Raji (cell line): ENCODE data around the gene C3.

Experiments
- POLR2A ChIP-seq: IDR thresholded peaks from 2 replicates; pipeline ENCODE4 v1.6.1; 2011; ENCODE audit warnings: low read depth, low read length, control low read depth; ENCODE audit not compliant: insufficient read depth

The C3 gene

GRCh38 chr19:6696239-6696820 lies 24.1 kb downstream of the C3 start:
- no peak for TF ChIP-seq POLR2A

DNA sequence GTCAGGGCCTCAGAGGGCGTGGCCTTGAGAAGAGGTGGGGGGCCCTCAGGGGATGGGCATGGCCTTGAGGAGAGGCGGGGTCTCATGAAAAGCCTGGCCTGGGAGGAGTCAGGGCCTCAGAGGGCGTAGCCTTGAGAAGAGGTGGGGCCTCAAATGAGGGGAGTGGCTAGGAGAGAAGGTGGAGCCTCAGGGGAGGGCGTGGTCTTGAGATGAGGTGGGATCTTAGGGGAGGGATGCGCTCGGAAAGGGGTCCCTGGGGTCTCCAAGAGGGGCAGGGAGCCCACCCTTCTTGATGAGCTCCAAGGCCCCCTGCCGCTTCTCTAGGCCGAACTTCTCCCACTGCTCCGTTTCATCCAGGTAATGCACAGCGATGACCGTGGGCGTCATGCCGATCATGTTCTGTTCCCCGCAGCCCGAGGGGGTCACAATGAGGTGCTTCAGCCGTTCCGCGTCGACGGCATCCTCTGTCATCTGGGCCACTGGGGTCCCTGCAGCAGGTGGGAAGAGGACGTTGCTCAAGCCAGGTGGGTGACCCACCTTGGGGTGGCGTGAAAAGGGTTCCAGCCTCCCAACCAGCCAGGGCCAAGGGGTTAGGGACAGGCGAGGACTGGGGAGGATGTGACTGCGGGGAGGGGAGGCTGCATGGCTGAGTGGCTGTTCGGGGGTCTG lies 26.2 kb downstream of the C3 start:
- TF ChIP-seq POLR2A: no peak

DNA sequence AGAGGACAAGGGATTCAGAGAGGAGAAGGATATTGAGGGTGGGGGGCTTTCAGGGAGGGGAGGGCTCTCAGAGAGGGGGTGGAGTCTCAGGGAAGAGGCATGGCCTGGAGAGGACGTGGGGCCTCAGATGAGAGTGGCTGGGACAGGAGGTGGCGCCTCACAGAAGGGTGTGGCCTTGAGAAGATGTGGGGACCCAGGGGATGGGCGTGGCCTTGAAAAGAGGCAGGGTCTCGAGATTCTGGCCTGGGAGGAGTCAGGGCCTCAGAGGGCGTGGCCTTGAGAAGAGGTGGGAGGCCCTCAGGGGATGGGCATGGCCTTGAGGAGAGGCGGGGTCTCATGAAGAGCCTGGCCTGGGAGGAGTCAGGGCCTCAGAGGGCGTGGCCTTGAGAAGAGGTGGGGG lies 26.8 kb downstream of the C3 start:
- no peak for TF ChIP-seq POLR2A

DNA sequence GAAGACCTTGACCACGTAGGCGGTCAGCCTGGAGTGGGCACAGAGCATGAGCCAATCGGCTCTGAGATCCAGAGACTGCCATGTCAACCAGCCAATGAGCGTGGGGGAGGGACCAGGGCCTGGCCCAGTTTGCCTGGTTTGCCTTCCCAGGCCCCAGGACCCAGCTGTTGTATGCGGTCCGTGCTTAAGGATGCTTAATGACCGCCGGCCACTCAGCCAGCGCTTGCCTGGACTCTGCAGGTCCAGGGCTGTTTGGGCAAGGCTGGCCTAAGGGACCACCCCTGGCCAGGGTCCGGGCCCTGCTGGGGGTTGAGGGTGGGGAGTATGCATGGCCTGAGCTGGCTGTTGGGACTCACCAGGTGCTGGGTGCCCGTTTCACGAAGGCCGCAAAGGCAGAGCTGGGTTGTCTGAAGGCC lies 27.4 kb downstream of the C3 start:
- TF ChIP-seq POLR2A: no peak

GRCh38 chr19:6692027-6692426 lies 28.4 kb downstream of the C3 start:
- no peak for TF ChIP-seq POLR2A

DNA sequence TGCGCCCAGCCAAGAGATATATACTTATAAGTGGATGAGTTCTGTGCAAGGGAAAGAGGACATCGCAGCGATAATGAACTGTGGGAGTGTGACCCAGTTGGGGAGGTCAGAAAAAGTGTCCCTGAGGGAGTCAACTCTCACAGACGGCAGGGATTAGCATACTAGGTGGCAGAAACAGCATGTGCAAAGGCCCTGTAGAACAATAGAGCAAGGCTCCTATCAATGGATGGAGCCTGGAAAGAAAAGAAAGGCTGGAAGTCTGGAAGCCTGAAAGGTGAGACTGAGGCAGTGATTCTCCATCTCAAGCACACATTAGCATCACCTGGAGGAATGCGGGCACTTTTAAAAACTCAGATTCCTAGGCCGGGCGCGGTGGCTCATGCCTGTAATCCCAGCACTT lies 29.1 kb downstream of the C3 start:
- TF ChIP-seq POLR2A: no peak

DNA sequence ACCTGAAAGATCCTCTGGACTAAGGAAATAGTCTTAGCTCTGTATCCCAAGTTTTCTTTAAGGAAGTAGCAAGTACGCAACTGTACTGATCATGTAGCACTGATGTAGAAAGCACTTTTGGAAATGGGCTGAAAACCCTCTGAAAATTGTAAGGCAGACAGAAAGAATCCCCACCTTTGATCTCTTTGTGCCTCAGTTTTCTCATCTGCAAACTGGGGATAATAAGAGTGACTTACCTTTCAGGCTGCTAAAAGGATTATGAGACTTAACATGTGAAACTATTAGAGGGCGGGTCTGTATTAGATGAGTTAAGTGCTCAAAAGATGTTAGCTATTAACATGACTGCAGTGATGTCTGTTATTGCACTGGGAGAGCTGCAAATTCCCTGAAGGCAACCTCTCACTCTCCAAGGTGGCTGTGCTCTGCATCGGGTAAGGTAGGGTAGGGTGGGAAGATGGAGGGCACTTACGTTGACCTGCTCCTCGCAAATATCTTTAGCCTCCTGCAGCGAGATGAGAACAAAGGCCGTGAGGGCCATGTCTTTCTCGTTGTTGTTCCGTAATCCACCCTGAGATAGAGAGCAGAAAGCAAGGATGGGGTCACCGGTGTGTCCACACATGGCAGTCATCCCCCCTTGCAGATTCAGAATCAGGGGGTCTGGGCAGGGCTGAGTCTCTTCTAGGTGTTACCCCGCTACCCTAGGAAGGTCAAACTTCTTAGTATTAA lies 30.1 kb downstream of the C3 start:
- no peak for TF ChIP-seq POLR2A

DNA sequence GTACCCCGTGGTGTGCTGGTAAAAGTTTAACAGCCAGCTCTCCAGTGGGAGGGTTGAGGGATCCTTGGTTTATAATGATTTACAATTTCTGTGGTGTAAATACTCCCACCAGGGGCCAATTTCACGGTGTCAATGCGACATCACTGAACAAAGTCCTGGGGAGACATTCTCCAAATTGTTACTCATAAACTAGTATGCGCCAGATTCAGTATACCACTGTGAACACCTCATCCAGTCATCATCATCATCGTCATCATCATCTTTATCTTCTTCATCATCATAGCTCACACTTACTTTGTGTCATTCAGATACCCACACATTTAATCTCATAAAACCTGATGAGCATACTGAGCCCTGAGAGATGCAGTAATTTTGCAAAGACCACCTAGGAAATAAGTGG lies 33.3 kb downstream of the C3 start:
- TF ChIP-seq POLR2A: no peak

- TF ChIP-seq POLR2A: no peak
Measured at GRCh38 chr19:6686628-6686975, 33.8 kb downstream of the C3 start.

DNA sequence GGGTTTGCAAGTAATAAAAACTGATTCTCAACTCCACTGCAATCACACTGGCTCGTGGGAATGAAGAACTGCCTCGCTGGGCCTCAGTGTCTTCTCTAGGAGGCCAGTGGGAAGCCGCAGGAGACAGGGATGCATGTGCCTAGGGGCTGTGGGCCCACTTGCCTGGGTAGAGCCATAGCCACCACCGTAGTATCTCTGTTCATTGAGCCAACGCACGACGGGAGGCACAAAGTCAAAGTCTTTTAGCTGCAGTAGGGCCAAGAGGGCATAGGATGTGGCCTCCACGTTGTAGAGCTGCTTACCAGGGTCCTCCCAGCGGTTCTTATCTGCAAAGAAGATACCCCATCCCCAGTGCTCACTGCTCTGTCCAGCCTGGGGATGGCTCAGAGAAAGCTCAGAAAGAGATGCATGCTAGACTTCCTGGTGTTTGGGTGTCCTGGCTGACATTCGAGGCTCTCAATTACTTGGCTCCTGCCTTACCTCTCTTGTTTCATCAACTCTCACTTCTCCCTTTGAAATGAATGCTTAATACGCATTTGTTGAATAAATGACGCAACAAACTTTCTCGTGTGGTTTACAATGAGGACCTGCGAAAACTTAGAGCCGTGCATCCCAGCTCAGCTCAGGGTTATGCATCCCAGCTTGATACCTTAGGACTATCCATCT lies 34.4 kb downstream of the C3 start:
- TF ChIP-seq POLR2A: no peak

- TF ChIP-seq POLR2A: no peak
Measured at GRCh38 chr19:6685482-6685881, 35.0 kb downstream of the C3 start.

GRCh38 chr19:6683971-6684370 lies 36.5 kb downstream of the C3 start:
- TF ChIP-seq POLR2A: no peak

- no peak for TF ChIP-seq POLR2A
Measured at GRCh38 chr19:6682607-6683128, 37.8 kb downstream of the C3 start.

DNA sequence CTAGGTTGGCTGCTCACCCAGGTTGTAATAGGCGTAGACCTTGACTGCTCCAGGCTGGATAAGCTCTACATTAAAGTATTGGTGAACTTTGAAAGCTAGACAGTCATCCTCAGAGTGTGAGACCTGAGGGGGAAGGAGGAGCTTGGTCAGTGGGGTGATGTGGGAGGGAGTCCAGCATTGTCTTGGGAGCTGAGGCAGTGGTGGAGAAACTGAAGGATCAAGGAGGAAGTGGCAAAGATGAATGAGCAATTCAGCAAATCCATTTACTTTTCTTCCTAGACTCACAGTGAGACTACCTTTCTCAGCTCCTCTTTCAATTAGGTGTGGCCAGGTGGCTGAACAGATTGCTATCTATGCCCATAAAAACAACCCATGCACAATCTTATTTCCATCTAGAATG lies 40.3 kb downstream of the C3 start:
- no peak for TF ChIP-seq POLR2A

DNA sequence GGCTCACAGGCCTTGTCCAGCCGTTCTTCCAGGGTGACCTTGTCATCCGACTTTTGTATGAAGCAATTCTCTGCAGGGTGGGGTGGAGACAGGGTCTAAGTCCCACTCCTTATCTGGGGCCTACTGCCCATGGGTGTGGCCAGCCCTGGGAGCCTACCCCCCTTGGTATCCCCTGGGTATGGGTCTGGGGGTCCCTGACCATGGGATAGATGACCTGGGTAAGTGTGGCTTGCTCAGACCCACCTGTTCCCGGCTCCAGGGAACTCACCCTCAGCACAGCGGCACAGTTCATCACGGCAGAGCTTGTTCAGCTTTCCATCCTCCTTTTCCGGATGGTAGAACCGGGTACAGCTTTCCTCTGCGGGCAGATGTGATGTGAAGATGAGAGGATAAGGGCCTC lies 41.3 kb downstream of the C3 start:
- no peak for TF ChIP-seq POLR2A

DNA sequence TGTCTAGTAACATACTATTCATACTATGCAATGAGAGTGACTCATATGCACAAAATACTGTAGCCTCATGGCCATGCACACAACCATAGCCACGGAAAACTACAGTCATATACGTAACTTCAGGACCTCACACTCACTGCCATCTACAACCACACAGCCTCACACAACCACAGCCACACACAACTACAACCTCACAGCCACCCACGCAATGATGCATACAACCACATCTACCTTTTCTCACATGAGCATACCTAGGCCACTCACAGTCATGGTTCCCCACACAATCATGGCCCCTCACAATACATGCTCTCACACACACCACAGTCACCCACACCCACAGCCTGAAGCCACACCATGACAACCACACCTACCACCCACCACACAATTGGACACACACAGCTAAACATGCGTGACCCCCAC lies 41.8 kb downstream of the C3 start:
- TF ChIP-seq POLR2A: no peak
